ENCODE results near the gene MAPKBP1. TPM values are rescaled to one million over a fixed set of nuclear protein-coding genes. Genes with fewer than 3 reads are reported as not detected.

The MAPKBP1 gene
- total RNA-seq, 2 donors from 2014 or later, result 13.9 to 19.0 TPM

- no peak for ATAC-seq
- no peak for DNase-seq
Measured at GRCh38 chr15:41855261-41855961, 81.1 kb downstream of the MAPKBP1 start.

DNA sequence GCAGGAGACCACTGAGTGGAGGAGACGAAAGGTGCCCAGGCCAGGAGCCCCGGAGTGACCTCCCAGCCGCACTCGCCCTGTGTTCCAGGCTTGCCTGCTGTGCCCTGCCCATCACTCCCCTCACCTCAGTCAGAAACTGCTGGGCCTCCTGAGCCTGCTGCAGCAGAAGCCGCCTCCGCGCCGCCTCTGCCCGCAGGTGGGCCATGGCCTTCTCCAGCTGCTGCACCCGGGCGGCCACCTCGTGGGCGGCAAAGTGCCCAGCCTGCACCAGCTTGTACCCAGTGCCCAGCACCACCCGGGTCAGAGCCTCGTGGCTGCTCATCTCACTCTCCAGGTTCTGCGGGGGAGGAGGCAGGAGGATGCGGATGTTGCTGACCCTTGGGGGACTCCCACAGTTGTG is 82.0 kb downstream of the MAPKBP1 start:
- DNase-seq, result no peak
- no peak for ATAC-seq
- intact Hi-C loops (cut with DNase I), result no loop called here

More at GRCh38 chr15:41855261-41855961, 81.1 kb downstream of the MAPKBP1 start:
- intact Hi-C loops (cut with DNase I), result no loop called here

DNA sequence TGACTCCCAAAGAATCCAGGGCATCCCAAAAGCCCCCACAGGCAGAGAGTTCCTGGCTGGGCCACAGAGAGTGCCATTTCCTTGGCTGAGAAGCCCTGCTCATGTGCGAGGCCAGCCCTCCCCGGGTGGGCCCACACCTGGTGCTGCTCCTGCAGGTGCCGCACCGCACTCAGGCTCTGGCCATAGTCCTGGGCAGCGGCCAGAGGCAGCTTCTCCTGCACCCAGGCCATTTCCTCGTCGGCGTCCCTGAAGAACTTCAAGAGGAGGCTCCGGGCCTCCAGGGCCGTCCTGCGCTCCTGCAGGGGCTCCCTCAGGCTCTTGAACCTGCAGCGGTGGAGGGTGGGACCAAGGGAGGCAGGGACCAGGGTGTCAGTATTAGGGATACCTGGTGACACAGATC is 82.4 kb downstream of the MAPKBP1 start:
- intact Hi-C loops (cut with DNase I), result no loop called here
- ATAC-seq (no peak), DNase-seq (no peak)

DNA sequence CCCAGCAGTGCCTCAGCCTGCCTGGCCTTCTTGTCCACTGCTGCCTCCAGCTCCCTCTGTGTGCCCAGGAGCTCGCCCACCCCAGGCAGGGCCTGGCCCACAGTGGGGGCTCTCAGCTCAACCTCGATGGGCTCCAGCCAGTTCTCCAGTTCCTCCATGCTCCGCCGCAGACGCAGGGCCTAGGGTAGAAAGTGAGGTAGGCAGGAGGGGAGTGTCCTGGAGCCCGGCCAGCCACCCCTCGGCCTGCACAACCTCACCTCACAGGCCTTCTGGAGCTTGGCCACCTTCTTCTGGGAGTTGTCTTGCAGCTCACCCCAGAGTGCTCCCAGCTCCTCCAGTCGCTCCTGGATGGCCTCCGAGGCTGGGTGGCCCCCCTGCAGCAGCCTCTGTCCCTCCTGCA is 83.0 kb downstream of the MAPKBP1 start:
- ATAC-seq (no peak), DNase-seq (no peak)
- intact Hi-C loops (cut with DNase I), result no loop called here

DNA sequence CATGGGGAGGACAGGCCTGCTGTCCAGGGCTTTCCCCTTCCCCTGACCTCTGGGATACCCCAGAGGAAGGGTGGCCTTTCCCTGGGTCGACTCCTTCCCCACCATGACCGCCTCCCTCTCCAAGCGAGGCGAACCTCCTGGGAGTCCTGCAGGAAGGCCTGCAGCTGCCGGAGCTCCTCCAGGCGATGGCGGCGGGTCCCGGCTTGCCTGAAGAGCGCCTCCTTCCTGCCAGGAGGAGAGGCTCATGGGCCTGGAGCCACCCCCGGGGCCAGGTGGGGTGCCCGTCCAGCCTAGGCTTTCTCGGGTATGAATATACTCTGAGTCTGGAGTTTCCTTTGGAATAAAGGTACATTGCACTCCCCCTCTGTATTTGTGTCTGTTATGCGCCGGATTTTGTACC is 84.5 kb downstream of the MAPKBP1 start:
- intact Hi-C loops (cut with DNase I), result no loop called here
- no peak for DNase-seq
- no peak for ATAC-seq

DNA sequence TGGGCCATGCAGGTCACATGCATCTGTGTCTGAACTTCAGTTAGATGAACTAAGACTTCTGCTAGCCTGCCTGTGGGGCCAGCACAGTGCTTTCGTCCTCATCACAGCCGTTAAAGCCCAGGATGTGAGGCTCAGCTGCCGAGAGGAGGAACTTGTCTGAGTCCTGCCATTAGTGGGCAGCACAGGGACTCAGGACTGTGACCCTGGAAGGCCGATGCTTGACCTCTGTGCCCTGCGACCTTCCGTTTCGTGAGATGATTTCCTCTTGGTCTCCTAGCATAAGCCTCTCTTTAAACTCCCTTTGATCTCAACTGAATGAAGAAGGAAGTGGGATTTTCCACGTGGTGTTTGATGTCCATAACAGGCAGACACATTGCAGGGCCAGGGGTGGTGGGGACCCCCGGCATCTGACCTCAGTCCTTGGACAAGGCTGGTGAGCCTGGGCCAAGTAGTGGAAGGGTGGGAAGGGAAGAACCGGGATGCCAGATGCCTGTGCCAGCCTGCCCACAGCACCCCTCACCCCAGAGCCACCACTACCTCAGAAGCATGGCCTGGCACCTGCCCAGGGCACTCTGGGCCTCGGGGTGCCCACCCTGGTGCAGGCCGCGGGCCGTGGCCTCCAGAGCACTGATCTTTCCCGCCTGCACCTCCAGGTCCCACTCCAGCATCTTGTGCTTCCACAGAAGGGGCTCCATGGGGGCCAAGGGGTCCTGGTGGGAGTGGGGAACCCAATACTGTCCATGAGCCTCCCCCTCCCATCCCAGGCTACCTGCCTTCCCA is 86.0 kb downstream of the MAPKBP1 start:
- ATAC-seq (no peak), DNase-seq (no peak)
- intact Hi-C loops (cut with DNase I), result no loop called here

DNA sequence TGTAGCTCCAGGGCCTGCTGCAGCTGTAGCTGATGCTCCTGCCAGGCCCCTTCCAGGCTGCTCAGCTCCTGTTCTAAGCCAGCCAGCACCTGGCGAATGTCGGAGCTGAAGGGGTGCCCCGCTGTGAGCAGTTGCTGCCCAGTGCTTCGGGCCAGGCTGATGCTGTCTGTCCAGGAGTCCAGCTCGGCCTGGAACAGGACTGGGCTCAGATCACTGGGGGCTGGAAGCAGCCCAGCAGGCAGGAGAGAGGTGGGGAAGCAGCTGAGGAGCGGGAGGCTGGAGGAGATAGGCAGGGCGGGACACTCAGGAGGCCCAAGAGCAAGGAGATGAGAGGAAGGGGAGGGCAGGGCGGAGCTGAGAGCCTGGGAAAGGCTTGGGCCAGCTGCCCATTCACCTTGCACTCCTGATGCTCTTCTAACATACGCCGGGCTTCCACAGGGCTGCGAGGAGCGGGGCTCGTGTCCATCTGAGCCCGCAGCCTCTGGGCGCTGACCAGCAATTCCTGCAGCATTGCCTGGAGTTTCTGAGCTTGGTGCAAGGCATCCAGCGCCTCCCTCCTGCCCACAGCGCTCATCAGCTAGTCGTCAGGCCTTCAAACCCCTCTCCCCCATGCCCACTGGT is 87.6 kb downstream of the MAPKBP1 start:
- DNase-seq, result no peak
- no peak for ATAC-seq
- intact Hi-C loops (cut with DNase I), result no loop called here

GRCh38 chr15:41862515-41863116 is 88.3 kb downstream of the MAPKBP1 start:
- intact Hi-C loops (cut with DNase I), result no loop called here
- DNase-seq, result no peak
- no peak for ATAC-seq

DNA sequence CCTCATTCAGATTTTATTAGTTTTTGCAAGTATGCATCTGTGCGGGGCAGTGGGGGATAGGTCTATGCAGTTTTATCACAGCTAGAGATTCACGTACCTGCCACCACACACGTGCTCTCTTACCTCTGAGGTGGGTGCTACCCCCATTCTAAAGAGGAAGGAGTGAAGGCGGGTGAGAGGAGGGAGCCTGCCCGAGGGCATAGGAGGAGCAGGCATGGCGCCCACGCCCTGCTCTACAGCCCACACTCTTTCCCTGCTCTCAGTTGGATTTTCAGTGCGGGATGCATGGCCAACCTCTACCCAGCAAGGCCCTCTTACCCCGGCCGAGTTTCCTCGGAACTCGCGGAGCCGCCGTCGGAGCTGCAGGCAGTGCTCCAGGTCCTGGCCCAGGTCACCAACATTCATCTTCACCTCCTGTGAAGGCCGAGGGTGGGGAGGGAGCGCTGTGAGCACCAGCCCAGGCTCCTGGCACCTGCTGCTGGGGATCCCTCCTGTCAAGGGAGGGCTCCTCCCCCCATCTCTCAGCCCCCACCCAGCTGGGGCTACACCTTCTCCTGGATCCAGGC is 91.3 kb downstream of the MAPKBP1 start:
- DNase-seq, result no peak
- ATAC-seq, result no peak
- intact Hi-C loops (cut with DNase I), result no loop called here

- ATAC-seq (no peak), DNase-seq (no peak)
- intact Hi-C loops (cut with DNase I), result no loop called here
Measured at GRCh38 chr15:41866263-41866703, 92.0 kb downstream of the MAPKBP1 start.

GRCh38 chr15:41866872-41867579 is 92.7 kb downstream of the MAPKBP1 start:
- DNase-seq (no peak), ATAC-seq (no peak)
- intact Hi-C loops (cut with DNase I), result no loop called here

GRCh38 chr15:41868321-41868720 is 94.0 kb downstream of the MAPKBP1 start:
- DNase-seq, result no peak
- ATAC-seq, result no peak
- intact Hi-C loops (cut with DNase I), result no loop called here

- peak in 1 of 2 donors; percentile 27 for ATAC-seq
- intact Hi-C loops (cut with DNase I), result no loop called here
- DNase-seq, result no peak
Measured at GRCh38 chr15:41869770-41870688, 95.7 kb downstream of the MAPKBP1 start.

GRCh38 chr15:41870689-41871081 is 96.4 kb downstream of the MAPKBP1 start:
- peak in 1 of 2 donors; percentile 48 for ATAC-seq
- intact Hi-C loops (cut with DNase I), result no loop called here
- no peak for DNase-seq

GRCh38 chr15:41871175-41871905 is 97.1 kb downstream of the MAPKBP1 start:
- DNase-seq, result no peak
- intact Hi-C loops (cut with DNase I), result no loop called here
- ATAC-seq, result no peak

DNA sequence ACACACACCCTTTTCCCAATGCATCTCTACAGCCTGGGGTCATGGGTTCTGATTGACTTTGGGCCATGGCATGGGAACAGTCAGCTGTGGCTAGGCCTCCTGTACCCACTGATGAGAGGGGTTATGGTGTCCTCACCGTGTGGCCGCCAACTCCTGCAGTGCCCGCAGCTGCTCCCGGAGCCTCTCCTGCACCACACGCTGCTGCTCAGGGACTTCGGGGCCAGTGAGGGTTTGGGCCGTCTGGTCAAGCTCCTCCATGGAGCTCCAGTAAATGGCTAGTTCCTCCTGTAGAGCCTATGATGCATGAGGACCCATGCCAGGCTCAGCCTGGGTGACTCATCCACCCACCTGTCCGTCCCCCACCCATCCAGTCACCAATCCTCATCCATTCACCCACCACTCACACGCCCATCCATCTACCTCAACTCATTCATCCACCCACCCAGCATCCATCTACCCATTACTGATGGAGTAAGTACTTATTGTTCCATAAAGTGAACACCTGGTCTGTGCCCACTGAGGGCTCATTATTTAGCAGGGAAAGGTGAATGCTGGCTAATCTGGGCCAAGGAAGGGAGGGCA is 98.0 kb downstream of the MAPKBP1 start:
- ATAC-seq, result no peak
- intact Hi-C loops (cut with DNase I), result no loop called here

DNA sequence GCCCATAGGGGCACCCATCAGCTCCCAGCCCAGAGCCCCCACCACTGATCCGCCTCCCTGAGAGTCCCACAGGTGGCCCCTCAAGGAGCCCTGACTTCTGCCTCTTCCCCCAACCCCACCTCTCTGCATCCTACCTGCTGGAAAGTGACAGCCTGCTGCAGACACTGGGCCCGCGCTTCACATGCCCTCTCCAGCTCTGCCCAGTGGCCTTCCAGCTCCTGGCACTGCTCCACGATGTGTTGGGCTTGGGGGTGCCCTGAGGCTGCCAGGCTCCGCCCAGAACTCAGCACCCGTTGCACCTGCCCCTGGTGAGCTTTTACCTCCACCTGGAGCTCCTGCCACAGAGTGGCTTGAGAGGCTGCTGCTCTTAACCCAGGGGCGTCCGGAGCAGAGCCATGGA is 99.4 kb downstream of the MAPKBP1 start:
- ATAC-seq (no peak), DNase-seq (no peak)
- intact Hi-C loops (cut with DNase I), result no loop called here

More for the DNA sequence above, 98.0 kb downstream of the MAPKBP1 start:
- no peak for DNase-seq
